HepG2 (cell line): ENCODE results near the gene COL5A1. TPM values are rescaled to one million over a fixed set of nuclear protein-coding genes. Genes with fewer than 3 reads are reported as not detected.
A peak's percentile ranks its signal among the peaks of the same experiment; 100 is the strongest.

Experiments
- AGO2 ChIP-seq: fragments of 200-400 bp; formaldehyde crosslinking; optimal IDR thresholded peaks from 2 replicates; pipeline ENCODE3; 2017; ENCODE audit warnings: mild to moderate bottlenecking, low read depth, low read length, moderate library complexity
- ATF7-NPFF ChIP-seq: sonication (generic); formaldehyde crosslinking; IDR thresholded peaks from 2 replicates; pipeline ENCODE4 v1.8.1; 2023; ENCODE audit warnings: mild to moderate bottlenecking, low read depth, missing genetic modification reagents, moderate library complexity
- CBX5 ChIP-seq: sonication (generic); formaldehyde crosslinking; IDR thresholded peaks from 2 replicates; pipeline ENCODE4 v1.4.0; 2020; ENCODE audit warnings: missing genetic modification reagents, borderline replicate concordance
- FIP1L1 ChIP-seq: fragments of 200-400 bp; formaldehyde crosslinking; IDR thresholded peaks from 2 replicates; pipeline ENCODE4 v1.6.1; 2018; ENCODE audit warnings: low read depth, mild to moderate bottlenecking, low read length, moderate library complexity, borderline replicate concordance; ENCODE audit not compliant: insufficient read depth
- GABPB1 ChIP-seq: IDR thresholded peaks from 2 replicates; pipeline ENCODE4 v1.6.1; 2016; ENCODE audit warnings: mild to moderate bottlenecking, missing genetic modification reagents, moderate library complexity, missing compliant biosample characterization
- HNF4A ChIP-seq: sonication (generic); formaldehyde crosslinking; IDR thresholded peaks from 2 replicates; pipeline ENCODE4 v1.4.0; 2020; ENCODE audit warnings: missing genetic modification reagents
- NFE2L1 ChIP-seq: sonication (generic); formaldehyde crosslinking; IDR thresholded peaks from 2 replicates; pipeline ENCODE4 v1.4.0; 2020; ENCODE audit warnings: missing genetic modification reagents, mild to moderate bottlenecking, borderline replicate concordance
- NFRKB ChIP-seq: fragments of 450-650 bp; IDR thresholded peaks from 2 replicates; pipeline ENCODE4 v1.6.1; 2017
- TERF1 ChIP-seq: sonication (generic); formaldehyde crosslinking; IDR thresholded peaks from 2 replicates; pipeline ENCODE4 v1.8.0; 2022; ENCODE audit warnings: mild to moderate bottlenecking, missing genetic modification reagents, moderate library complexity
- ZBTB26 ChIP-seq: IDR thresholded peaks from 2 replicates; pipeline ENCODE4 v1.6.1; 2016; ENCODE audit warnings: missing compliant biosample characterization, missing genetic modification reagents, borderline replicate concordance
- ZUFSP ChIP-seq: sonication (generic); formaldehyde crosslinking; IDR thresholded peaks from 2 replicates; pipeline ENCODE4 v1.9.0; 2021; ENCODE audit warnings: missing genetic modification reagents, mild to moderate bottlenecking, borderline replicate concordance
- polyA plus RNA-seq, 8 experiments: library from polyadenylated mRNA; depleted of rRNA in 3 of 8; stranded (reverse) in 7 of 8; unstranded in 1 of 8; fragments of >200 nt; fragmentation: Illumina TruSeq in 4 of 8; extraction: Trizol in 4 of 8; gene quantifications; 2 replicates each; pipeline versions ENCODE4 v1.2.1 to v1.2.3, GENCODE V29; 2011 to 2016; ENCODE audit warnings: low read depth in 4 of 8, missing spikeins in 1 of 8, mixed read lengths in 1 of 8; ENCODE audit not compliant: insufficient read depth in 1 of 8
- total RNA-seq, 5 experiments: library from RNA; depleted of rRNA; stranded (reverse); fragments of >200 nt; fragmentation: Illumina TruSeq; extraction: Trizol; gene quantifications; 2 replicates each; pipeline ENCODE4 v1.2.3, GENCODE V29; 2016; ENCODE audit warnings: low read depth in 1 of 5
- TF ChIP-seq, protein P1 (sequence below): sonication (generic); formaldehyde crosslinking; IDR thresholded peaks from 2 replicates; pipeline ENCODE4 v1.9.0; 2021; ENCODE audit warnings: missing genetic modification reagents, mild to moderate bottlenecking, borderline replicate concordance
- TF ChIP-seq, protein P2 (sequence below): sonication (generic); formaldehyde crosslinking; IDR thresholded peaks from 2 replicates; pipeline ENCODE4 v1.4.0; 2020; ENCODE audit warnings: missing genetic modification reagents, borderline replicate concordance
- TF ChIP-seq, protein P3 (sequence below): sonication (generic); formaldehyde crosslinking; IDR thresholded peaks from 2 replicates; pipeline ENCODE4 v1.4.0; 2020; ENCODE audit warnings: missing genetic modification reagents

The COL5A1 gene
- total and polyA plus RNA-seq, 2 of the 13 experiments (the other 11 are each of a cell fraction or from before 2014, with no cell fraction given) = not detected

GRCh38 chr9:134592018-134592818 is 49.4 kb upstream of the COL5A1 start (continued):
- no peak for TF ChIP-seq ZUFSP (CRISPR knock-in tag)
- TF ChIP-seq, protein P1, sequence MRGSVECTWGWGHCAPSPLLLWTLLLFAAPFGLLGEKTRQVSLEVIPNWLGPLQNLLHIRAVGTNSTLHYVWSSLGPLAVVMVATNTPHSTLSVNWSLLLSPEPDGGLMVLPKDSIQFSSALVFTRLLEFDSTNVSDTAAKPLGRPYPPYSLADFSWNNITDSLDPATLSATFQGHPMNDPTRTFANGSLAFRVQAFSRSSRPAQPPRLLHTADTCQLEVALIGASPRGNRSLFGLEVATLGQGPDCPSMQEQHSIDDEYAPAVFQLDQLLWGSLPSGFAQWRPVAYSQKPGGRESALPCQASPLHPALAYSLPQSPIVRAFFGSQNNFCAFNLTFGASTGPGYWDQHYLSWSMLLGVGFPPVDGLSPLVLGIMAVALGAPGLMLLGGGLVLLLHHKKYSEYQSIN = no peak
- TF ChIP-seq NFRKB = no peak
- no peak for TF ChIP-seq AGO2
- TF ChIP-seq, protein P2, sequence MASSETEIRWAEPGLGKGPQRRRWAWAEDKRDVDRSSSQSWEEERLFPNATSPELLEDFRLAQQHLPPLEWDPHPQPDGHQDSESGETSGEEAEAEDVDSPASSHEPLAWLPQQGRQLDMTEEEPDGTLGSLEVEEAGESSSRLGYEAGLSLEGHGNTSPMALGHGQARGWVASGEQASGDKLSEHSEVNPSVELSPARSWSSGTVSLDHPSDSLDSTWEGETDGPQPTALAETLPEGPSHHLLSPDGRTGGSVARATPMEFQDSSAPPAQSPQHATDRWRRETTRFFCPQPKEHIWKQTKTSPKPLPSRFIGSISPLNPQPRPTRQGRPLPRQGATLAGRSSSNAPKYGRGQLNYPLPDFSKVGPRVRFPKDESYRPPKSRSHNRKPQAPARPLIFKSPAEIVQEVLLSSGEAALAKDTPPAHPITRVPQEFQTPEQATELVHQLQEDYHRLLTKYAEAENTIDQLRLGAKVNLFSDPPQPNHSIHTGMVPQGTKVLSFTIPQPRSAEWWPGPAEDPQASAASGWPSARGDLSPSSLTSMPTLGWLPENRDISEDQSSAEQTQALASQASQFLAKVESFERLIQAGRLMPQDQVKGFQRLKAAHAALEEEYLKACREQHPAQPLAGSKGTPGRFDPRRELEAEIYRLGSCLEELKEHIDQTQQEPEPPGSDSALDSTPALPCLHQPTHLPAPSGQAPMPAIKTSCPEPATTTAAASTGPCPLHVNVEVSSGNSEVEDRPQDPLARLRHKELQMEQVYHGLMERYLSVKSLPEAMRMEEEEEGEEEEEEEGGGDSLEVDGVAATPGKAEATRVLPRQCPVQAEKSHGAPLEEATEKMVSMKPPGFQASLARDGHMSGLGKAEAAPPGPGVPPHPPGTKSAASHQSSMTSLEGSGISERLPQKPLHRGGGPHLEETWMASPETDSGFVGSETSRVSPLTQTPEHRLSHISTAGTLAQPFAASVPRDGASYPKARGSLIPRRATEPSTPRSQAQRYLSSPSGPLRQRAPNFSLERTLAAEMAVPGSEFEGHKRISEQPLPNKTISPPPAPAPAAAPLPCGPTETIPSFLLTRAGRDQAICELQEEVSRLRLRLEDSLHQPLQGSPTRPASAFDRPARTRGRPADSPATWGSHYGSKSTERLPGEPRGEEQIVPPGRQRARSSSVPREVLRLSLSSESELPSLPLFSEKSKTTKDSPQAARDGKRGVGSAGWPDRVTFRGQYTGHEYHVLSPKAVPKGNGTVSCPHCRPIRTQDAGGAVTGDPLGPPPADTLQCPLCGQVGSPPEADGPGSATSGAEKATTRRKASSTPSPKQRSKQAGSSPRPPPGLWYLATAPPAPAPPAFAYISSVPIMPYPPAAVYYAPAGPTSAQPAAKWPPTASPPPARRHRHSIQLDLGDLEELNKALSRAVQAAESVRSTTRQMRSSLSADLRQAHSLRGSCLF (CRISPR knock-in tag) = no peak
- no peak for TF ChIP-seq ATF7-NPFF (CRISPR knock-in tag)
- TF ChIP-seq FIP1L1 = no peak
- no peak for TF ChIP-seq TERF1 (CRISPR knock-in tag)
- peak; percentile 52; the same call in 1 of the 2 replicates for TF ChIP-seq NFE2L1 (CRISPR knock-in tag)
- peak; percentile 53; the same call in 1 of the 2 replicates for TF ChIP-seq GABPB1 (CRISPR knock-in tag)
- TF ChIP-seq, protein P3, sequence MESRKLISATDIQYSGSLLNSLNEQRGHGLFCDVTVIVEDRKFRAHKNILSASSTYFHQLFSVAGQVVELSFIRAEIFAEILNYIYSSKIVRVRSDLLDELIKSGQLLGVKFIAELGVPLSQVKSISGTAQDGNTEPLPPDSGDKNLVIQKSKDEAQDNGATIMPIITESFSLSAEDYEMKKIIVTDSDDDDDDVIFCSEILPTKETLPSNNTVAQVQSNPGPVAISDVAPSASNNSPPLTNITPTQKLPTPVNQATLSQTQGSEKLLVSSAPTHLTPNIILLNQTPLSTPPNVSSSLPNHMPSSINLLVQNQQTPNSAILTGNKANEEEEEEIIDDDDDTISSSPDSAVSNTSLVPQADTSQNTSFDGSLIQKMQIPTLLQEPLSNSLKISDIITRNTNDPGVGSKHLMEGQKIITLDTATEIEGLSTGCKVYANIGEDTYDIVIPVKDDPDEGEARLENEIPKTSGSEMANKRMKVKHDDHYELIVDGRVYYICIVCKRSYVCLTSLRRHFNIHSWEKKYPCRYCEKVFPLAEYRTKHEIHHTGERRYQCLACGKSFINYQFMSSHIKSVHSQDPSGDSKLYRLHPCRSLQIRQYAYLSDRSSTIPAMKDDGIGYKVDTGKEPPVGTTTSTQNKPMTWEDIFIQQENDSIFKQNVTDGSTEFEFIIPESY (CRISPR knock-in tag) = no peak
- TF ChIP-seq ZBTB26 = no peak
- TF ChIP-seq HNF4A (CRISPR knock-in tag) = peak; percentile 76
- no peak for TF ChIP-seq CBX5 (CRISPR knock-in tag)
